ENCODE measurements around the gene HAO2.

Gene HAO2

DNA sequence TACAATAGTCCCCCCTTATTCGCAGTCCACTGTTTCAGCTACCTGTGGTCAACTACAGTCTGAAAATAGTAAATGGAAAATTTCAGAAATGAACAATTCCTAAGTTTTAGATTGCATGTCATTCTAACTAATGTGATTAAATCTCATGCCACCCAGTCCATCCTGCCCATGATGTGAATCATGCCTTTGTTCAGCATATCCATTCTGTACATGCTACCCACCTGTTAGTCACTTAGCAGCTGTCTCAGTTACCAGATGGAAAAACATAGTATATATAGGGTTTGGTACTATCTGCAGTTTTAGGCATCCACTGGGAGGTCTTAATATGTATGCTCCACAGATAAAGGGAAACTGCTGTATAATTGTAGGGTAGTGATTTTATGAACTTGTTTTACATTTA is 16.6 kb upstream of the HAO2 start:
- Histone ChIP-seq H3K4me3 (ENCODE audit: low read length) (no peak overlapping the region), H3K9ac (ENCODE audit: low read length) (no peak overlapping the region), H3K27me3 (ENCODE audit: control insufficient read depth, insufficient read depth, low read length) (no peaks in the 10 kb centered on the region), H3K27ac (ENCODE audit: low read depth, low read length) (no peak overlapping the region), H3K36me3 (ENCODE audit: control insufficient read depth, insufficient read depth, low read length) (no peaks in the 10 kb centered on the region), H3K4me1 (ENCODE audit: control insufficient read depth, insufficient read depth, low read length) (no peaks in the 10 kb centered on the region)

DNA sequence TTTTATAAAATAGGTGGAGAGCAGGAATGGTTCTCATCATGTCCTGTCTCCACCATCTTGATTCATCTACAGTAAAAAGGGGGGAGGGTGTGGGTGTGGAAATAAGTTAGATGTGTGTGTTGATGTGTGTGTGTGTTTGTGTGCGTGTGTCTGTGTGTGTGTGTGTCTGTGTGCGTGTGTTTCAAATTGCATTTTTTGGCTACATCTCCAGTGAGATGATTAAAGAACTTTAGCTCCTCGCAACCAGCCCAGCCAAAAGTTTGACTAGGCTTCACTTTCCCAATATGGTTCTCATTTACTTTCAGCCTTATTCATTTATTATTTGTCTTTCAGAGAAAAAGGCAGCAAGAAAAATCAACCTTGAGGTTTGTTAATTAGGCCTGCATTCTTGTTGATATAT is 14.7 kb upstream of the HAO2 start:
- H3K27ac ChIP-seq (ENCODE audit: low read depth, low read length): no peak overlapping the region
- H3K4me1 ChIP-seq (ENCODE audit: control insufficient read depth, insufficient read depth, low read length): no peaks in the 10 kb centered on the region

DNA sequence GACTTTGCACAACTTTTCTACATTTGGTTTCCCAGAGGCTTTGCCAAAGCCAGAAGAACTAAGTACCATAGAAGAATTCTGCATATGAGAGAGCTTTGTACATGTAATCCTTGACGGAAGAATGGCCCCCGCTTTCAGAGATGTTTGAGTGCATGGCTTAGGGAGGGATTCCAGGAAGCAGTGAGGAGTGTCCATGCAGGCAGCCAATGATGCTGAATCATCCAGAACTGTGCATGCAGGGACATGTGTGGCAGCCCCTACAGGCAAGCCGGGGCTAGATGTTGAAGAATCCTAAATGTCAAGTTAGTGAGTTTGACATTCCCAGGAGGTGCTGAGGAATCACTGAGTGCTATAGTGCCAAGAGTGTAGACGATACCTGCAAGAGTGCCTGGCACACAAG is 9.9 kb upstream of the HAO2 start:
- Histone ChIP-seq H3K9ac (ENCODE audit: low read length) (no peak overlapping the region), H3K36me3 (ENCODE audit: control insufficient read depth, insufficient read depth, low read length) (no peaks in the 10 kb centered on the region), H3K4me1 (ENCODE audit: control insufficient read depth, insufficient read depth, low read length) (no peaks in the 10 kb centered on the region), H3K4me3 (ENCODE audit: low read length) (no peak overlapping the region), H3K27ac (ENCODE audit: low read depth, low read length) (no peak overlapping the region), H3K27me3 (ENCODE audit: control insufficient read depth, insufficient read depth, low read length) (no peaks in the 10 kb centered on the region)

More for the DNA sequence above, 14.7 kb upstream of the HAO2 start:
- no peaks in the 10 kb centered on the region for H3K36me3 ChIP-seq (ENCODE audit: control insufficient read depth, insufficient read depth, low read length)
- no peak overlapping the region for H3K4me3 ChIP-seq (ENCODE audit: low read length)
- H3K9ac ChIP-seq (ENCODE audit: low read length): no peak overlapping the region
- no peaks in the 10 kb centered on the region for H3K27me3 ChIP-seq (ENCODE audit: control insufficient read depth, insufficient read depth, low read length)

DNA sequence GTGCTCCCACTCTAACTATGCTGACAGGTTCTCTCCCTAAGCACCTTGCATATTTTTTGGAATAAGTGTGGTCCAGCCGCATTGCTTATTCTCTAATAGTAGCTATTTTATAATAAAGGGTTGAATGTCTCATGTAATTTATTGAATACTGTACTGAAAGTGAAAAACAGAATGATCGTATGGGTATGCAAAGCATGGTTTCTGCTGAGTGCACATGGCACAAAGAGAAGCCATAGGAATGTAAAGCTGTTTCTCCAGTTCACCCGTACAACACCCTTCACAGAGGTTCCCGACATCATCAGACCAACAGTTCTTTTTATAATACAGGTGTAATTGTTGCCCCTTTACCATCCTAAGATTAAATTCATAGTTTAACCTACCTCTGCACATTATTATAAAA is 8.9 kb upstream of the HAO2 start:
- Histone ChIP-seq H3K27ac (ENCODE audit: low read depth, low read length) (no peak overlapping the region), H3K4me1 (ENCODE audit: control insufficient read depth, insufficient read depth, low read length) (no peaks in the 10 kb centered on the region), H3K36me3 (ENCODE audit: control insufficient read depth, insufficient read depth, low read length) (no peaks in the 10 kb centered on the region), H3K27me3 (ENCODE audit: control insufficient read depth, insufficient read depth, low read length) (no peaks in the 10 kb centered on the region), H3K9ac (ENCODE audit: low read length) (no peak overlapping the region), H3K4me3 (ENCODE audit: low read length) (no peak overlapping the region)

DNA sequence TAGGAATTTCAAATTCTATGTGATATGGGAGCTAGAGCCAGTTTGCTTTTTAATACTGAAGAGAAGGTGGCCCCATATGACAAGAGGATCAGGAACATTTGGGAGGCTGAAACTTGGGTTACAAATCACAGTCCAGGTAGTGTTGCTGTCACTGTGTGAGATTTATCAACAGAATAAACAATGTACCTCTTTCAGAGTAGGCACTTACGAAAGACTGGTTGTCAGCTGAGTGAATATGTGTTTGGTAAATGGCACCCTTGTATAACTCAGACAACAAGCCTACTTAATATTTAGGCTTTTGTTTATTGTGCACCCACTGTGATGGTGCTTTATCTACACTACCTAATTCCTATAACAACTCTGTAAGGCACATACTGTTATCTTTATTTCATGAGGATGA is 7.4 kb upstream of the HAO2 start:
- H3K4me1 ChIP-seq (ENCODE audit: control insufficient read depth, insufficient read depth, low read length): no peaks in the 10 kb centered on the region
- no peaks in the 10 kb centered on the region for H3K27me3 ChIP-seq (ENCODE audit: control insufficient read depth, insufficient read depth, low read length)

DNA sequence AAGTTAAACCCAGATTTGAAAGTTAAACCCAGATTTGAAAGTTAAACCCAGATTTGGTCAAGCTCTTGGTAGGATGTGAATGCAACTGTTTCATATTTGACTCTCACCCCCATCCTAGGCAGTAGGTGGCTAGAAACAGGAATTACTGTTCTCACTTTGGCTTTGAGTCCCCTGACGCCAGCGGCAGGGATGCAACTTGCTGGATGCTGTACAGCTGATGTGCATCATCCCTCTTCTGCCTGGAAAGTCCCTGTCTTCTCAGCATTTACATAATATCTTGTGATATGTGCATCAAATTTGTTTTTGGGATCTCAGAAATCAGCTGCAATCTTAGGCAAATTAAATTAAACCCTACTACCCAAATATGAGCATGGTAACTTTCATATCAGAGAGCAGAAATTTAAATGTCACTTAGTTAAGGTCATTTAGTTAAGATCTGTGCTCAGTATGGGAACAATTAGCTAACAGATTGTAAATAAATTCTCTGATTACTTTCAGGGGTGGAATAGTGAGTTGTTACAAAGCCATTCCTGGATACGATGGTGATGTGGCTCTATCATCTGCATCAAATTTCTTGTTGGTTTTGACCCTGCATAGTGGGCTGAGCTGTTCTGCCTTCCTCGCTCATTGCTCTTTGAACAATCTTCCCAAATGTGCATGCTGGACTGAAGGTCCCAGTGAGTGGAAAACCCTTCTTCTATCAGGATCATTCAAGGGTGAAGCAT is 6.8 kb upstream of the HAO2 start:
- H3K4me3 ChIP-seq (ENCODE audit: low read length): no peak overlapping the region
- no peak overlapping the region for H3K9ac ChIP-seq (ENCODE audit: low read length)
- H3K27me3 ChIP-seq (ENCODE audit: control insufficient read depth, insufficient read depth, low read length): no peaks in the 10 kb centered on the region
- H3K4me1 ChIP-seq (ENCODE audit: control insufficient read depth, insufficient read depth, low read length): no peaks in the 10 kb centered on the region
- no peak overlapping the region for H3K27ac ChIP-seq (ENCODE audit: low read depth, low read length)
- no peaks in the 10 kb centered on the region for H3K36me3 ChIP-seq (ENCODE audit: control insufficient read depth, insufficient read depth, low read length)

More for the DNA sequence above, 7.4 kb upstream of the HAO2 start:
- H3K4me3 ChIP-seq (ENCODE audit: low read length): no peak overlapping the region
- no peak overlapping the region for H3K9ac ChIP-seq (ENCODE audit: low read length)
- no peak overlapping the region for H3K27ac ChIP-seq (ENCODE audit: low read depth, low read length)
- no peaks in the 10 kb centered on the region for H3K36me3 ChIP-seq (ENCODE audit: control insufficient read depth, insufficient read depth, low read length)

DNA sequence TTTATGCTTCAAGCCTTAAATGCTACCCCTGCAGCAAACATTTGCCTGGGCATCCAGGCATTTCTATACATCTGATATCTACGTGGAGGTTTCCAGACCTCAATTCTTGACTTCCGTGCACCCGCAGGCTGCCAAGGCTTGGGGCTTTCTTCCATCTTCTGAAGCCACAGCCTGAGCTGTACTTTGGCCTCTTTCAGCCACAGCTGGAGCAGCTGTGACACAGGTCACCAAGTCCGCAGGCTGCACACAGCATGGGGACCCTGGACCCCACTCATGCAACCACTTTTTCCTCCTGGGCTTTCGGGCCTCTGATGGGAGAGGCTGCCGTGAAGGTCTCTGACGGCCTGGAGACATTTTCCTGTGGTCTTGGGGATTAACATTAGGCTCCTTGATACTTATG is 5.4 kb upstream of the HAO2 start:
- Histone ChIP-seq H3K27me3 (ENCODE audit: control insufficient read depth, insufficient read depth, low read length) (no peaks in the 10 kb centered on the region), H3K4me1 (ENCODE audit: control insufficient read depth, insufficient read depth, low read length) (no peaks in the 10 kb centered on the region), H3K36me3 (ENCODE audit: control insufficient read depth, insufficient read depth, low read length) (no peaks in the 10 kb centered on the region), H3K4me3 (ENCODE audit: low read length) (no peak overlapping the region), H3K27ac (ENCODE audit: low read depth, low read length) (no peak overlapping the region), H3K9ac (ENCODE audit: low read length) (no peak overlapping the region)

DNA sequence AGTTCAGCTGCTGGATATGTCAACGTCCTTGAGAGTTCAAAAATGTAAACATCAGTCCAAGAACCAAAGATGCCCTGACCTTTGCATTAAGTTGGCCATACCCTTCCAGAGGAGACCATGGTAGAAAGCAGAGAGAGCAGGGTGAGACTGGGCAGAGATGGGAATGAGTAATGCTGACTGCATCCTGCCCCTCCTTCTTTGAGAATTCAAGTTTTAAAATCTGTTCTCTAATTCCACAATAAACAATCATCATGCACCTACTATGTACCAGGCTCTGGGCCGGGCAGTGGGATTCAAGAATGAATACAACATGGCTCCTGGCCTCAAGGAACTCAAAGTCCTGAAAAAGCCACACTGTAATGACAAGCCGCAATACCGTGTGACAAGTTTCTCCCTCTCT is 3.9 kb upstream of the HAO2 start:
- Histone ChIP-seq H3K4me3 (ENCODE audit: low read length) (no peak overlapping the region), H3K9ac (ENCODE audit: low read length) (no peak overlapping the region), H3K27me3 (ENCODE audit: control insufficient read depth, insufficient read depth, low read length) (no peaks in the 10 kb centered on the region), H3K36me3 (ENCODE audit: control insufficient read depth, insufficient read depth, low read length) (no peaks in the 10 kb centered on the region), H3K27ac (ENCODE audit: low read depth, low read length) (no peak overlapping the region), H3K4me1 (ENCODE audit: control insufficient read depth, insufficient read depth, low read length) (no peaks in the 10 kb centered on the region)

DNA sequence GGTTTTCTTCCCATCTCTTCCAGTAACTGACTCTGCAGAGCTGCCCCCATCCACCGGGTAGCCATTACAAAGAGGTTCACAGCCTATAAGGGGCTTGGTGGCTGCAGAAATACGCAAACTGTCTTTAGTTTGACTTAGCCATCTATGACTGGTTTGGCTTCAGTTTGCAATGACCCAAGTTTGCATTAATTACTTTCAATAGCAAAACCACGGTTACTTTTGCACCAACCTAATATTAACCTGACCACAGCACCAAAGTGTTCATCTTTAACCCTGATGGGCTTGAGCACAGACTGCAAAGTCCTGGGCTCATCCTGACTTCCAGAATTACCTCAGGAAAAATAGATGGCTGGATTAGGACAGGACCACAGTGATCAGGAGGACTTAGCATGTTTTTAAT is 2.2 kb upstream of the HAO2 start:
- no peaks in the 10 kb centered on the region for H3K4me1 ChIP-seq (ENCODE audit: control insufficient read depth, insufficient read depth, low read length)
- H3K27ac ChIP-seq (ENCODE audit: low read depth, low read length): no peak overlapping the region
- H3K9ac ChIP-seq (ENCODE audit: low read length): no peak overlapping the region
- no peak overlapping the region for H3K4me3 ChIP-seq (ENCODE audit: low read length)
- no peaks in the 10 kb centered on the region for H3K27me3 ChIP-seq (ENCODE audit: control insufficient read depth, insufficient read depth, low read length)
- H3K36me3 ChIP-seq (ENCODE audit: control insufficient read depth, insufficient read depth, low read length): no peaks in the 10 kb centered on the region

DNA sequence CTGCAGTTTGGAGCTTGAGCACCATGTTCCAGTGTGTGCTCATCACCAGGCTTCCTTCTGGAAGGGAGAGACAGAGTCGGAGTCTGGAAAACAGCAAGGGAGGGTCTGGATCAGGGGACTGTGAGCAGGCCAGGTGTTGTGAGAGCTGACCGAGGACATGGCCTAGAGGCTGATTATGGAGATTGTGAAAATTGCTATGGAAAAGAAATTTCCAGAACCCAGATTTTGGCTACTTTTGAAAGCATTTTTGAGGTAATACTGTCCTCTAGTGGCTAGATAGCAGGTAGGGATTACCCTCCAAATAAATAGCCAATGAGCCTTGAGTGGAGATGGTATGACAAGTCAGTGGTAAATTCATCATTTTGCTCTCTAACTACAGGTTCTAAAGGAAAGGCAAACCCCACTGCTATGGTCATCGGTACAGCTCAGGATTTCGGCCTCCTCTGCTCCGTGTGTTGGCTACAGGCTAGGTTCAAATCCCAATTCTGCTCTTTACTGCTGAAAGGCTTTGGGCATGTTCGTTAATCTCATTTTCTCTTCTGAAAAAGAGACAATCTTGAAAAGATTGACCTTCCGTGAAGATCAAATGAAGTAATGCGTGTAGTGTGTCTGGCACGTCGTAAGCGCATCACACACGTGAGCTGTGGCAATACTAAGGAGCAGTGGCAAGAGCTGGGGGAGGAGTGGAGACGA is 1.0 kb upstream of the HAO2 start:
- H3K36me3 ChIP-seq (ENCODE audit: control insufficient read depth, insufficient read depth, low read length): no peaks in the 10 kb centered on the region
- H3K9ac ChIP-seq (ENCODE audit: low read length): no peak overlapping the region
- H3K4me3 ChIP-seq (ENCODE audit: low read length): no peak overlapping the region
- no peaks in the 10 kb centered on the region for H3K4me1 ChIP-seq (ENCODE audit: control insufficient read depth, insufficient read depth, low read length)
- no peak overlapping the region for H3K27ac ChIP-seq (ENCODE audit: low read depth, low read length)
- no peaks in the 10 kb centered on the region for H3K27me3 ChIP-seq (ENCODE audit: control insufficient read depth, insufficient read depth, low read length)

DNA sequence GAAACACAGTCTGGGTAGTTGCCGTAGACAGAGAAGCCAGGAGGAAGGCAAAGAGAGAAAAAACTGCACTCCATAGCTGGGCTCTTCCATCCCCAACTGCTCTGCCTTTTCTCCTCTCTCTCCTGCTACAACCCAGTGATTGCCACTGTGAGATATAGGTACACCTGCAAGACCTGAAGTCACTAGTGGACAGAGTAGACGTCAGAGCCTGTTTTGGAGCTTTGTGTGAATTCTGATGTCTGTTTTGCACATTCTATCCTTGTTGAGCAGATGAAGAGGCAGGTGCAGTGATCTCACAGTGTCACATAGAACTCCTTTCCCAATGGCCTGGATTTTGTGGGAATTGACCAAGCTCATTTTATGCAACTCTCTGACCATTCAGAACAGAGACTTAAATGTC is 2.2 kb downstream of the HAO2 start:
- no peak overlapping the region for H3K27ac ChIP-seq (ENCODE audit: low read depth, low read length)
- H3K4me1 ChIP-seq (ENCODE audit: control insufficient read depth, insufficient read depth, low read length): no peaks in the 10 kb centered on the region
- no peak overlapping the region for H3K9ac ChIP-seq (ENCODE audit: low read length)
- H3K4me3 ChIP-seq (ENCODE audit: low read length): no peak overlapping the region
- H3K27me3 ChIP-seq (ENCODE audit: control insufficient read depth, insufficient read depth, low read length): no peaks in the 10 kb centered on the region
- no peaks in the 10 kb centered on the region for H3K36me3 ChIP-seq (ENCODE audit: control insufficient read depth, insufficient read depth, low read length)

DNA sequence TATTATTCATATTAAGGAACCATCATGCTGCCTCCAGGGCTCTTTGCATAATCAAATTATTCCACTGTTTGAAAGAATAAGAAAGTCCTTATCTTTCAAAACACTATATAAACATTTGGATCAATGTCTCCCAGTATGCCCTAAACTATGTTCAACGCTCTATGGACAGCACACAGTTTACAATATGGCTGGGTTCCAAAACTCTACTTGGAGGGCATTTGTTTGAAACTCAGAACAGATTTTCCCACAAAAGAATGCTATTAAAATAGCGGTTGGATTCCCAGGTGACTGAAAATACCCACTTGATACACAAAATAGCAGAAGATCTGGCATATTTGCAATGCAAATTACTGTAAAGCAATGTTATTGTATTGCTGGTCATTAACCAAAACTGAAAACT is 3.2 kb downstream of the HAO2 start:
- Histone ChIP-seq H3K9ac (ENCODE audit: low read length) (no peak overlapping the region), H3K4me3 (ENCODE audit: low read length) (no peak overlapping the region), H3K27ac (ENCODE audit: low read depth, low read length) (no peak overlapping the region), H3K36me3 (ENCODE audit: control insufficient read depth, insufficient read depth, low read length) (no peaks in the 10 kb centered on the region), H3K27me3 (ENCODE audit: control insufficient read depth, insufficient read depth, low read length) (no peaks in the 10 kb centered on the region), H3K4me1 (ENCODE audit: control insufficient read depth, insufficient read depth, low read length) (no peaks in the 10 kb centered on the region)

DNA sequence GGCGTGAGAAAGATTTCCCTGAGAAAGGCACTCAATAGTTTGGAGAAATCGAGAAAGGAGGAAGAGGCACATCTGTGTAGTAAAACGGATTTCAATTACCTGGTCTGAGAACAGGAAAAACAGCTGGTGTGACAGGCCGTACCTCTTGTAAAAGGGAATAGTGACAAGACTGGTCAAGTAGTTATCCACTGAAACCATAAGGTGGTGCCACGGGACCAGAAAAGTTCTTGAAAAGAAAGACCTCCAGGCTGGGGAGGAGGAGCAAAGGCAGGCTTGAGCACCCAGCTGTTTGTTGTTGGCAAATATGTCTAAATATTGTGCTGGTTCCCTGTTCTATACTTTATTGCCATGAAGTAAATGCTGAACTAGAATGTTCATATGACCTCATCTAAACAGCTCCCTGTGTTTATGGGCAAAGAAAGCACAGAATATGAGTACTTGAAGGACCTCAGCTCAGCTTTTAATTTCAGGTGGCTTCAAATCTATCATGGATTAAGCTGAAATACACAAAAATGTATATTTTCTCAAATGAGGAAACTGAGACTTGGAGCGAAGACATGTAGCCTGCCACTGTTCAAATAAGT is 4.0 kb downstream of the HAO2 start:
- Histone ChIP-seq H3K27me3 (ENCODE audit: control insufficient read depth, insufficient read depth, low read length) (no peaks in the 10 kb centered on the region), H3K36me3 (ENCODE audit: control insufficient read depth, insufficient read depth, low read length) (no peaks in the 10 kb centered on the region), H3K27ac (ENCODE audit: low read depth, low read length) (no peak overlapping the region), H3K4me3 (ENCODE audit: low read length) (no peak overlapping the region), H3K9ac (ENCODE audit: low read length) (no peak overlapping the region), H3K4me1 (ENCODE audit: control insufficient read depth, insufficient read depth, low read length) (no peaks in the 10 kb centered on the region)

Data from rectal smooth muscle tissue (tissue), 1 donor.